HG02642 (cell line): ENCODE data around the gene CAPZB.

ENCODE experiments used
- ATAC-seq: cut with Tn5 transposase; IDR thresholded peaks from one replicate; pipeline ENCODE4 v1.9.1; 2021; ENCODE audit warnings: mild to moderate bottlenecking; ENCODE audit not compliant: unreplicated experiment, poor library complexity

Gene CAPZB

DNA sequence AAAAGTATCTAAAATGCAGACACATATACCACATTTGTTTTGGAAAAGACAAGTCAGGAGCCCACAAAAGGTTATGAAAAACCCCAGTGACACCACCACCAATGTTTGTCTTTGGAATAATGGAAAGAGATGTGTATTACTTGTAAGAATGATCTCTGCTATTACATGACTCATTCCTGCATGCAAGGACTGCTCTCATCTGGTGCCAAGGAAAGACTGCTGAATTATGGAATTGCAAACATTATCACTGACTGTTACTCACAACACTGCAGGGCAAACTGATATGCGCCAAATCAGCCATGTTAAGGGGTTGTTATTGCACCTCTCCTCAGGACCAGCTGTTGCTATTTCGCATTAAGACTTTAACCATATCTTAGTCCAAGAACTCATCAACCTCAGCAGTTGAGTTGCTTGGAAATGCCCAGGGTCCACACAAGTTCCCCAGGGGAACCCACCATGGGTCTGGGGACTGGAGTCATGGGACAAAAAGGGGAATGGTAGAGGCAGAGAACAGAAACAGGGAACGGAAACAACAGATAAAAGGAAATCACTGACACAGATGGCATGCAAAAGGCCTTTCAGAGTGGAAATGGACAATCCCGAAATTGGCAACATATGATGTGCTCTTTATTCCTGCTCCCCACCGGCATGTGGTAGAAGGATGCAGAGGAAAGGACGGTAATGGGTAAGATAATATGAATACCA, 34.4 kb downstream of the CAPZB start:
- no peak for ATAC-seq

DNA sequence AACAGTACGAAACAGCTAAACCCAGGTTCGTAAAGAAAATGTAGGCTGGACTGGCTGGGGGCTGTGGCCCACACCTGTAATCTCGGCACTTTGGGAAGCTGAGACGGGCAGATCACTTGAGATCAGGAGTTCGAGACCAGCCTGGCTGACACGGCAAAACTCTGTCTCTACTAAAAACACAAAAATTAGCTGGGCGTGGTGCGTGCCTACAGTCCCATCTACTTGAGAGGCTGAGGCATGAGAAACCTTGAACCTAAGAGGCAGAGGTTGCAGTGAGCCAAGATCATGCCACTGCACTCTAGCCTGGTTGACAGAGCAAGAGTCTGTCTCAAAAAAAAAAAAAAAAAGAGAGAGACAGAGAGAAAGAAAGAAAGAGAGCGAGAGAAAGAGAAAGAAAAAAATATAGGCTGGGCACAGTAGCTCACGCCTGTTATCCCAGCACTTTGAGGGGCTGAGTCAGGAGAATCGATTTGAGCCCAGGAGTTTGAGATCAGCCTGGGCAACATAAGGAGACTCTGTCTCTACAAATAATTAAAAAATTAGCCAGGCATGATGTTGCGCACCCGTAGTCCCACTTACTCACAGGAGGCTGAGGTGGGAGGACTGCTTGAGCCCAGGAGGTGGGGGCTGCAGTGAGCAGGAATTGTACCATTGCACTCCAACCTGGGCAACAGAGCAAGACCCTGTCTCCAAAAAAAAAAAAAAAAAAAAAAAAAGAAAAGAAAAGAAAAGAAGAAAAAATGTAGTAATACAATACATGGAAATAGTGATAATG, 35.7 kb downstream of the CAPZB start:
- no peak for ATAC-seq

DNA sequence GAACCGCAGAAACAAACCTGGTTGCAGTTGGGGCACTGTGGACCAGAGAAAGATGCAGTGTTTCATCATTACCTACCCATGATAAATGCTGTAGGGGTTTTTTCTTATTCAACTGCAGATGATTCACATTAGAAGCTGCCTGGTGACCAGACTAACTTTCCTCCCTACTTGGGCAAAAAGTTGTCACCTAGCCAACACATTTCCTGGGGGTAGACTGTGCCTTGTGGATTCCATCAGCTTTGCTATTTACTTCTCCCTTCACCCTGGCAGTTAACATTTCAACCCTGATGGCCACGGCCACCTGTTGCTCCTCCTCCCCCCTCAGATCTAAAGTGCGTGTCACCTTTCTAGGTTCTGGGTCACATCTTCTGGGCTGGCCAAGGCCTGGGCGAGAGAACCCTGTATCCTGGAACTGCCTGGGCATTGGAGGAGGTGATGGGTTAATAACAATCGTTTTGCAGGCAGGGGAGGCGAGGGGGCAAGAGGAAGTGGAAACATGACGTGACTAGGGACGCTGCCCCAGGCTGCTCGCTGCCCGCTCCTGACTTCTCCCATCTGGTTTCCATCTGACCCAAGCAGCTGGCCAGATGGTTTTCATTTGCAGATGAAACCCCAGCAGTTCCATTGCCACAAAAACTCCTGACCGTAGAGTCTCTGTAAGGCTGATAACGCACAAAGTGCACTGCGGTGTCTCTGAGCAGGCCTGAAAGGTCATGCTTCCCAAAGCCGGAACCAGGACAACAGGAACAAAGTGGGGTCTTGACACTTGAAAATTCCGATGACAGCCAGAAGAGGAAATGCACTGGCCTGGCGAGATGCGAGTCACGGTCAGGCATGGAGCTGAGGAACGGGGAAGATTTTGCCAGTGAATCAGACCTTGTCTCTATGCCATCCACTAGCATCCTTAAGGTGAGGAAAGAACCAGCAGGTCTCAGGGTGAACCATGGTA, 36.6 kb downstream of the CAPZB start:
- ATAC-seq: no peak

DNA sequence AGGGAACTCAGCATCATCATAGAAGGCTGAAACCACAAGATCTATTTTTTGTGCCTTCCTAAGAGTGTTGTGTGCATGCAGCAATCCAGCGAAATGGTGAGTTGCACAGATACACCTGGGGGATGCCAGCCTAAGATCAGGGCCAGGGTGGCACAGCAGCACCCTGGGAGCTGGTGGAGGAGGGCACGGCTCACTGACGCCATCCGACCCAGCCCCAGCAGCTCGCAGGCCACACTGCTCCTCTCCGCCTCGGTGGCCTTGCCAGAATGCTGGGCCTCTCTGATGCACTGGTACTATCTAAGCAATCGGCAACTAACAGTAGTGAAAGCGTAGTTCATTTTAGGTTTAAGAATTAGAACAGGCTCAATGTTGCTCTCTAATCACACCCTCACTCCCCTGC, 37.8 kb downstream of the CAPZB start:
- no peak for ATAC-seq

DNA sequence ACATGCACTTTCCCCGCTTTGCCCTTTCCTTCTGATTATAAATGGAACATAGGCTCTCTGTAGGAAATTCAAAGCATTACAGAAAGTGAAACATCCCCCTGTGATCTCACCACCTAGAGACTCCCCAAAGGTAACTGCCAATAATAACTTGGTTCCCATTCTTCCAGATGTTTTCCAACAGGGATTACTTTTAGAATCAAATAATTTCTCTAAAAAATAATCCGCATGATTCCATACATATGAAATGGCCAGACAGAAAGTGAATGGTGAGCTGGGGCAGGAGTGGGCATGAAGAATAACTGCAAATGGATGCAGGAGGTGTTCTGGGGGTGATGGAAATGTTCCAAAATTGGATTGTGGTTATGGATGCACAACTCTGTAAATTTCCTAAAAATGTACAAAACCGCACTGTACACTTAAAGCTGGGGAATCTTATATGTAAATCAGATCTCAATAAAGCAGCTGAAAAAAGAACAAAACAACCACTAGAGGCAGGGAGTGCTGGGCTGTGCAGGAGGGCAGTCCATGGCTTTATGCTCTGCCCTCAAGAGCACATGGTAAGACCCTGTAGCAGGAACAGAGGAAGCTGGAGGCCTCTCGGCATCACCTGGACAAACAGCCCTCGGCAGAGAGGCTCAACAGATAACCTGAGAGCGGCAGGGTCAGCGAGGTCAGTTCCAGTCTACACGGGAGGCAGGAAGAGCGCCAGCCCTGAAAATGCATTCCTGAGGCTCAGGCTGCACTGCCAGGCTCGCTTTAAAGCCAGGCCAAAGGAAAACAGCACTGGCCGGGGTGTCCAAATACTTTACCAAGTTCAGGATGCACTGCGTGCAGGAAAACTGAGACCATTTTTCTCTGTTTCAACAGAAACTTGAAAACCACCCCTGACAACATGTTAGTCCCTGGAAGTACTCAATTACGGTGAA, 39.7 kb downstream of the CAPZB start:
- no peak for ATAC-seq

DNA sequence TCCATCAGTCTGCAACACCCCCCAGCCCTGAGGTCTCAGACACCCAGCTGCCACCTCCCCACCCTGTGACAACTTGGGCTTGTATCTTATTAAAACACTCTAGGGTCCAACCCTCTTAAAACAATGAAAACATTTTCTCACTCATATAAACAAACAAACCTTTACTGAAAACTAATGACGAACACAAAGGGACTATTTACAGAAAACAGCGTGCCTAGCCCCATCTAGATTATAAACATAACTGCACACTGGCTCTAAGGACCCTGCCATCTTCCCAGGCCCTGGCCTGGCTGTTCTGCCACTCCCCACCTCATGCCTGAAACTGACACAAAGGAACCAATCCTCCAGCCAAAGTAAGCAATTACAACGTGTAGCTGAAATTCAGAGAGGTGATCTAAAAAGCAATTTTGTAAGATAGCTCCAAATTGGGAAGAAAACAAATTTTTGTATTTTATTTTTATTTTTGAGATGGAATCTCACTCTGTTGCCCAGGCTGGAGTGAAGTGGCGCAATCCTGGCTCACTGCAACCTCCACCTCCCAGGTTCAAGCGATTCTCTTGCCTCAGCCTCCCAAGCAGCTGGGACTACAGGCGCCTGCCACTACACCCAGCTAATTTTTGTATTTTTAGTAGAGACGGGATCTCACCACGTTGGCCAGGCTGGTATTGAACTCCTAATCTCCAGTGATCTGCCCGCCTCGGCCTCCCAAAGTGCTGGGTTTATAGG, 40.9 kb downstream of the CAPZB start:
- ATAC-seq: no peak

DNA sequence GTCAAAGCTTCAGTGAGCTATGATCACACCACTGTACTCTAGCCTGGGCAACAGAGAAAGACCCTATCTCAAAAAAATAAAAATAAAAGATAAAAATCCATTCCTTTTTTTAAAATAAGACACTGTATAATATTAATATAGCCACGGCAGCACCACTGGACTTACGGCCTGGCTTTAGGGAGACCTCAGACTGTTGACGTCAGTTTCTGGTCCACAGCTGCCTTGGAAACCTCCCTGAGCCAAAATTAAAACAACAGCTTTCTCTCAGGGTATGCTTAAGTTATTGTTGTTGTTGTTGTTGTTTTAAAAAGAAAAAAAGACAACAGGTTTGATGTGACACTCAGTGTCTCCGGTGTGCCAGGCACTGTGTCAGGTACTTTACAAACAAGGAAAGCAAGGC, 42.0 kb downstream of the CAPZB start:
- ATAC-seq: no peak

DNA sequence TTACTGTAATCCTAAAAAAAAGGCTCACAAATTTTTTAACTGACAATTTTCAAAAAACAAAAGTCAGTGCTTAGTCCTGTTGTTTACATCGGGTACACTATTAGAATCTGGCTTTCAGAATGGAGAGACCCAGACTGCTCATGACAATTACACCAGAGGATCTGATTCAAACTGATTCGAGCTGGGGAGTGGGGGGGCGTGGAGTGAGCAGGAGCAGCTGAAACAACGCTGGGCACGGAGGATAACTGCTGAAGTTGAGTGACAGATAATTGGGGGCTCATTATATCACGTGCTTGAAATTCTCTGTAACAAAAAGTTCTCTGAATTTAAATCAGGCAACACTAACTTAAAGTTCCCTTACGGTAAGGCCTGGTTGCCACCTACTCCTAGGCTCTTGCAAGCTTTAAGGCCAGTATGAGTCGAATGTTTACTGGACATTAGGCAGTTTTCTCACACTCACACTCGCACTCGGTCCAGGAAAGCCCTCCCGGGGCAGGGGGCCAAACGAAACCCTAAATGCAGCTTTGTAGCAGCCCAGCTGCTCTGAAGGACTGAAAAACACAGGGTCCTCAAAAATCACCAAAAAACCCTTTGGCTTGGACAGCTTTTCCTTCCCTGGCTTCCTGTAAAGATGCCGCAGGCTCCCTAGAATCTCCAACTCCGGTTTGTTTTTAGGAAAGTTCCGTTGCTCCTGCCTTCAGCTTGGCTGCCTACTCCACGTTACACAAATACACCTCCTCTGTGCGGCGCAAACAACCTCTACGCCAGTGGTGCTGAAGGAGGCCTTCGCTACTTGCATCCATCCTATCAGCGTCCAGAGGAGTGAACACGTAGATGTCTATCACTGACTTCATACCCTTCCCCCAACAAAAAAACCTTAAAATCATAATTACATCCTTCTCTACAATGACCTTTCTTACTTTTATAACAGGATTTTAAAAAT, 42.9 kb downstream of the CAPZB start:
- ATAC-seq: no peak

DNA sequence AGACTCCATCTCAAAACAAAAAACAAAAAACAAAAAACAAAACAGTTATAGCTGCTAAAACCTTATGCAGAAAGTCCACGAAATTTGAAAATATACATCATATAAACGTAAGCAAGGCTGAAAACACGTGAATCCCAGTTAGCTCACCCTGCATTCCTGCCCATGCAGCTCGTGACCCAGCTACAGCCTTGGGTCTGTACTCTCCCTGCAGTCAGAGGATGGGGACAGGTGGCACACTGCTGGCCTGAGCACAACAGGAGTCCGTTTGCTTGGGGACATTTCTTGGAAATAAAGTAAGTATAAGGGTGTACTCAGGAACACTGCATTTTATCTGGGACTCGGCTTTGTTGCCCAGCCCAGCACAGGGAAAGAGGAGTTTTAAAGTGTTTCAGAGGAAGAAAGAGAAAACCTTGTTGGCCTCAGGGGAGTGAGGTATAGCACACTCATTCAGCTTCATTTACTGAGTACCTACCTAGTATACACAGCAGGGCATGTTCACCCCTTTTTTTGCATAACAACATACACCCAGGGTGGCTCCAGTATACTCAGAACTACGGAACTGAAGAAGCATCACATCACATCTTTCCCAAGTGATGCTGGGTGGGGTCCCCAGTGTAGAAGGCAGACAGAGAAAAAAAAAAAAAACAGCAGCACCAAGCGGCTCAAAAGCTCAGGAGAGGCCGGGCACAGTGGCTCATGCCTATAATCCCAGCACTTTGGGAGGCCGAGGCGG, 44.1 kb downstream of the CAPZB start:
- no peak for ATAC-seq

DNA sequence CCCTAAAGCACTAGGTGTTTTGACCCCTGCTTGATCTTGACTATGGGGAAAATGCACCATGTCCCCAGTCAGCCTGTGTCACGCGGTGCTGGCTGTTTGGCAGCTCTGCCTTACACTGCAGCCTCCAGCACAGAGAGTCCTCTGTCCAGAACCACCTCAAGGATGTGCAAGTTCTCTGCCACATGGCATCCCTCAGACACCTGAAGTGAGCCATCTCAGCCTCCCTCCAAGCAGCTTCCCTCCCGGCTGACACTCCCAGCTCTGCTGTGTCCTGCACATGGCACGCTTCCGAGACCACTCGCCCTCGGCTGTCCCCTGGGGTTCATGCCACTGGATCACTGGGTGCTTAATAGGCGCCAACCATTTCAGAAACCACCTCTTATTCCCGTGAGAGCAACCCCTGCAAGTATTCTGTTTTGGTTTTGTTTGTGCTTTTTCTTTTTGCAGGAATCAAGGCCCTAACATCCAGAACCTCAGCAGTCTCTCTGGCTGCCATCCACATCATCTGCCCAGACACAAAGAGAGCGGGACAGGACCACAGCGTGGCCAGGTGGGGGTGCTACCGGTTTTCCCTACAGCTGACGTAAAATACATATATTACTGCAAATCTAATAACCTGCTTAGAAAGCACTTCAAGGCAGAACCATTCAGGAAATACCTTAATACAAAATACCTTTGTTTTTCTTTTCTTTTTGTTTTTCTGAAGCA, 45.7 kb downstream of the CAPZB start:
- ATAC-seq: no peak

DNA sequence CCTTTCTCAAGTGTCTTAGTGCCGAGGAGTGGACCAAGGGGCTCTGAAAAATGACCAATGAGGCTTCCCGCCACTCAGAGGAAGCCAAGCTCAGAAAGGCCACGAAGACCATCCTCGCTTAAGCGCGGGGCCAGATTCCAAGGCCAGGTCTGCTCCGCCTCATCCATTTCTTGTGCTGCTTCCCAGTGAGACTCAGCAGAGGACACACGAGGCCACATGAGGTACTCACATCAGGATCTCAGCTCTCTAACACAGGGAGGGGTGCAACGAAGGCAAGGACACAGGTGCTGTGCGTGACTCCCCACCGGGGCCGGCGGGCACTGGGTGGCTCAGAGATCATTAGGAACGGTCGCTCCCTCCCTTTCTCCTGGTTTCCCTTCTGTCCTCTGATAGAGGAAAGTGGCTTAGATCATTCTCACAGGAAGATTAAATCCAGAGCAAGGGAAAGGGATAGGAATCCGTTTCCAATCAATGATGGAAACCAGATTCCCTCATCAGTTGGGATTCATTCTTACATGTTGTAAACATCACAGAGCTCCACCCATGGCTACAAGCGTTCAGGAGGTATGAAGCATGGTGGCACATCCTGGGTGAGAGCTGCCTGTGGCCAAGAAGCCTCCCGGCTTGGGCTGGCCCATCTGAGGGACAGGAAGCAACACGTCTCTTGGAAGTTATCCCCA, 46.7 kb downstream of the CAPZB start:
- no peak for ATAC-seq

DNA sequence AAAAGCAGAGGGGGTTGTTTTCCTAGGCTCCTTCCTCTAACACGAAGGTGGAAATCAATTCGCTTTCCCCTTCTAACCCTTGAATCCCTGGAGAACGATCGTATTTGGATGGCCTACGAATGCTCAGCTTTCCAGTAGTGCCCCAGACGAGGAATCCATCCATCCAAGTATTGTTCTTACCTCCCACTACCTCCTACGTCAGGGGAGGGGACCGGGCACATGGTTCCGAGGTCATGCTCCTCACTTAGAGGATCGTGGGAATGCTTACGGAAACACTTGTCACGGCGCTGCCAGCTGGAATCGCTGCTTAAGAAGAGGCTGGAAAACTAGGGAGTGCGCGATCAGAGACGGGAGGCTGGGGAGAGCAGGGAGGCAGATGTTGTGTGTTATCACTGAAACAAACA, 47.4 kb downstream of the CAPZB start:
- no peak for ATAC-seq

DNA sequence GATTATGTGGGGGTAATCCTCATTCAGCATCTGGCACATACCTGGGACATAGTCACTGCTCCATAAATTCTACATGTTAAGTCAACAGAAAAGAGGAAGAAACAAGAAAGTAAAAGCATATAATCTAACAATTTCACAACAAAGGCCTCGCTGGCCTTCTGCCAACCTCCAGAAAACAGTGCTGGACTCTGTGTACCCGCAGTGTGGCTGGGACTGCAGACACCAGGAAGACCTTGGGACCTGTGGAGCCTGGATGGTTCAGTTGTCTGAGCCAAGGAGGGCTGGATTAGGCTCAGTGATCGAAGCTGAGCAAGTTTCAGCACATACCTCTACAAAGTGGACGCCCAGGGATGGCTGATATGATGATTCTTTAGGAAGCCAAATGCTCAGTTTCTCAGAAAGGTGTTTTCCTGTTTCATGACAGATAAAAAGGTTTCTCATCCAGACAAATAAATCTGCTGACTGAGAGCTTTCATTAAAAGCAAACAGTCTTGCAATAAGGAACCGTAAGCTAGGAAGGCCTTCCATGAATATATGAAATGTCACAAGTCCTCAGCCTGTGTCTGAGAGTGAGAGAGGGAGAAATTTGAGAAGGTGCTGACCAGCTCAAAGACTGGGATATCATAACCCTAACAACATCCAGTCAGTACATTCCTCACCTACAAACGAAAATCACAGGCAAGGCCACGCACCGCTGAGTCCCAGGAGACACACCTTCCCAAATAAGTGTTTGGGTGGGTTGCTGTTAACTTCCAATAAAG, 48.4 kb downstream of the CAPZB start:
- ATAC-seq: no peak

DNA sequence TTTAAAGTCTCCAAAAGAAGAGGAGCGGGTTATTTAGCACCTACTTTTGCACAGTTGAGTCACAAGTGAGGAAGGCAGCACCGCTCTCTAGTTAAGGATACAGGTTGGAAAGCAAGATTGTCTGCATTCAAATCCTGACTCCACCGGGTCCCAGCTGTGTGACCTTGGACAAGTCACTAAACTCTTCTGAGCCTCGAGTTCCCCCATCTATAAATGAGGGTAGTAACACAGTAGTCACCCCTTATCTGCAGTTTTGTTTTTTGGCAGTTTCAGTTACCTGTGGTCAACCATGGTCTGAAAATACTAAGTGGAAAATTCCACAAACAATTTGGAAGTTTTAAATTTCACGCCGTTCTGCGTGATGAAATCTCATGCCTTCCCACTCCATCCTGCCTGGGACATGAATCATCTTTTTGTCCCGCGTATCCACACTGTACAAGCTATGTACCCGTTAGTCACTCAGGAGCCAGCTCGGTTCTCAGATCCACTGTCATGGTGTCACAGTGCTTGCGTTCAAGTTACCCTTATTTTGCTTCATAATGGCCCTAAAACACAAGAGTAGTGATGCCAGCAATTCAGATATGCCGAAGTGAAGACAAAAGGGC, 49.4 kb downstream of the CAPZB start:
- no peak for ATAC-seq

DNA sequence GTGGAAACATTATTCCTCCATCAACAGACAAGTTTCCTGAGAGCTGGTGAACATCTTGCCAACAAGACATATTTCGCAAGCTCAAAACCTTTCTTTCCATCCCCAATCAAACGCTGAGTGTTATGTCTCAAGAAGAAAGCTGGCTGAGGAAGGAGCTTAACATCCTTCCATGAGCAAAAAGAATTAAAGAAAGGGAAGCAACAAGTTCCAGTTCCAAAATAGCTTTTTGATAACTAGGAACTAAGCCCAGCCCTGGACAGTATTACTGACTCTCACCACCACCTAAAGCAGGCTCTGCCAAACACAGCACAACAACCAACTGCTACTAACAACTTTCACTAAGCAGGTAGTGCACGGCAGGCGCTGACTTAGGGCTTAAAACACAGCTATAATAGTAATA, 50.2 kb downstream of the CAPZB start:
- ATAC-seq: no peak
